Mesenteric fat pad (tissue), 1 donor: ENCODE results near the gene IER3. TPM values are rescaled to one million over a fixed set of nuclear protein-coding genes. Genes with fewer than 3 reads are reported as not detected.
"Not testable (repeated sequence)": the region's sequence is repeated elsewhere in the genome, so short reads cannot be mapped to it uniquely, and the experiment has no call there.

Experiments
- DNase-seq: peaks from one replicate; pipeline ENCODE4 v3.0.0-alpha.2; 2020; ENCODE audit warnings: low spot score
- total RNA-seq: library from RNA; stranded (reverse); fragmentation: NEBNext Ultra II Directional; extraction: Animal tissue kit (Norgen Biotek cat#: 25700); gene quantifications from one replicate; pipeline ENCODE4 v1.2.1, GENCODE V29; 2021
- donor health status: DM: yes; HTN: yes; CAD: no.

IER3 gene
- total RNA-seq, 1 donor from 2014 or later, result 146 TPM

- no peak for DNase-seq
These were observed 18.4 kb downstream of the IER3 start for GRCh38 chr6:30725713-30726505.

- DNase-seq, result no peak
These were observed 19.3 kb downstream of the IER3 start for GRCh38 chr6:30724906-30725667.

DNA sequence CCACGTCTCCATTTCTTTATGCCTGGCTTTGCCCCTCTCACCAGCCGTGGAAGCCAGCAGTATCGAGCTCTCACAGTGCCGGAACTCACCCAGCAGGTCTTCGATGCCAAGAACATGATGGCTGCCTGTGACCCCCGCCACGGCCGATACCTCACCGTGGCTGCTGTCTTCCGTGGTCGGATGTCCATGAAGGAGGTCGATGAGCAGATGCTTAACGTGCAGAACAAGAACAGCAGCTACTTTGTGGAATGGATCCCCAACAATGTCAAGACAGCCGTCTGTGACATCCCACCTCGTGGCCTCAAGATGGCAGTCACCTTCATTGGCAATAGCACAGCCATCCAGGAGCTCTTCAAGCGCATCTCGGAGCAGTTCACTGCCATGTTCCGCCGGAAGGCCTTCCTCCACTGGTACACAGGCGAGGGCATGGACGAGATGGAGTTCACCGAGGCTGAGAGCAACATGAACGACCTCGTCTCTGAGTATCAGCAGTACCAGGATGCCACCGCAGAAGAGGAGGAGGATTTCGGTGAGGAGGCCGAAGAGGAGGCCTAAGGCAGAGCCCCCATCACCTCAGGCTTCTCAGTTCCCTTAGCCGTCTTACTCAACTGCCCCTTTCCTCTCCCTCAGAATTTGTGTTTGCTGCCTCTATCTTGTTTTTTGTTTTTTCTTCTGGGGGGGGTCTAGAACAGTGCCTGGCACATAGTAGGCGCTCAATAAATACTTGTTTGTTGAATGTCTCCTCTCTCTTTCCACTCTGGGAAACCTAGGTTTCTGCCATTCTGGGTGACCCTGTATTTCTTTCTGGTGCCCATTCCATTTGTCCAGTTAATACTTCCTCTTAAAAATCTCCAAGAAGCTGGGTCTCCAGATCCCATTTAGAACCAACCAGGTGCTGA is 20.3 kb downstream of the IER3 start:
- not testable (repeated sequence) for DNase-seq

- not testable (repeated sequence) for DNase-seq
These were observed 21.0 kb downstream of the IER3 start for GRCh38 chr6:30723159-30723842.

- DNase-seq, result no peak
These were observed 21.9 kb downstream of the IER3 start for GRCh38 chr6:30722280-30723112.

DNA sequence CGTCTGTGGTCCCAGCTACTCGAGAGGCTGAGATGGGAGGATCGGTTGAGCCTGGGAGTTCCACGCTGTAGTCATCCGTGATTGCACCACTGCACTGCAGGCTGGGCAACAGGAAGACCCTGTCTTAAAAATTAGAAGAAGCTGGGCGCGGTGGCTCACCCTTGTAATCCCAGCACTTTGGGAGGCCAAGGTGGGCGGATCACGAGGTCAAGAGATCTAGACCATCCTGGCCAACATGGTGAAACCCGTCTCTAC is 22.4 kb downstream of the IER3 start:
- DNase-seq, result not testable (repeated sequence)

DNA sequence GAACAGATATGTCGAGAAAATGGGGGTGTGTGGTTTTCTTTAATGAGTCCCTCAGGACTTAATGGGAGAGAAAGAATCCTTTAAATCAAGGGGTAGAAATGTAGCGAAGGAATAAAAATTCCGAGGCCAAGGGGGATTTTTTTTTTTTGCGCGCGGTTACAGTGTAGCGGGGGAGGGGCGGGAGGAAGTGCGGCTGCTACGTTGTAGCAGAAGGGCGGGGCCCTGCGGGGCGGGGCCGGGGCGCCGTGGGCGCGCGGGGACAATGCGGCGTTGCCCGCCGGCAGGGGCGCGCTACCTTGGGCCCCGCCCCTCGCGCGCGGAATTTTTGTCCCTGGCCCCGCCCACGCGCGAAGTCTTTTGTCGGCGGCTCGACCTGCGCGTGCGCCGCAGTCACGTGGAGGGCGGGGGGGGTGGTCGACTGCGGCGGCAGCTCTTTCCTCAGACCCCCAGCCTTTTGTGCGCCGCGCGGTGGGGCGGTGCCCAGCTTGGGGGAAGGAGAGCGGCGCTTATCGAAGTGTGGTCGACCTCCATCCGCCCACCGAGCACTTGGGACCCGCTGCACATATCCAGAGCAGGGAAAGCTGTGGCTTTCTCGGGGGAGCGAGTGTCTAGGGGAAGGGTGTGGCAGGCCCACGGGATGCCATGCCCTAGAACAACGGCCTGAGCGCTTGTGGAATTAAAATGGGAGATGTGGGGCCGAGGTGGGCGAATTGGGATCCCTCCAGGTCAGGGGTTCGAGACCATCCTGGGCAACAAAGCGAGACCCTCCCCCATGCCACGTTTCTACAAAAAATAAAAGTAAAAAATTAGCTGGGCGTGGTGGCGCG is 22.9 kb downstream of the IER3 start:
- DNase-seq, result peak; percentile 97

DNA sequence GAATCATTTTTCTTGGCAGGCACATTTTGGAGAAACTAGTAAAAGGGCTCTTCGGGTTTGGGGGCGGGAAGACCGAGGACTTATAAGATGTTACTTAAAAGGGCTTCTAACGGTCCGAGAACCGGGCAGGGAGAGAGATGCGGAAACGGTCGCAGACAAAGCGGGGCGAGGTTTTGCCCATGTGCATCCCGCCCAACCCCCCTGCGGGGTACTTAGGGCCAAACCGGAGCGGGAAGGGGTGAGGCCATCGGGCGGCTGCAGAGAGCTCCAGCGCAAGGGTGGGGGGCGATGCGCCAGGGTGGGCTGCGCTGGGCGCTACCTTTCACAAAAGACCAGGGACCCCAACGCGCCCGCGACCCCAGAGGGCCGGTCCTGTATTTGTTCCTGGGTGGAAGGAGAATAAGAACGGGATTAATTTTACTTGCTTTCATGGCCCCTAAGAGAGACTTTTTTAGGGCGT is 23.6 kb downstream of the IER3 start:
- DNase-seq, result peak; percentile 93

DNA sequence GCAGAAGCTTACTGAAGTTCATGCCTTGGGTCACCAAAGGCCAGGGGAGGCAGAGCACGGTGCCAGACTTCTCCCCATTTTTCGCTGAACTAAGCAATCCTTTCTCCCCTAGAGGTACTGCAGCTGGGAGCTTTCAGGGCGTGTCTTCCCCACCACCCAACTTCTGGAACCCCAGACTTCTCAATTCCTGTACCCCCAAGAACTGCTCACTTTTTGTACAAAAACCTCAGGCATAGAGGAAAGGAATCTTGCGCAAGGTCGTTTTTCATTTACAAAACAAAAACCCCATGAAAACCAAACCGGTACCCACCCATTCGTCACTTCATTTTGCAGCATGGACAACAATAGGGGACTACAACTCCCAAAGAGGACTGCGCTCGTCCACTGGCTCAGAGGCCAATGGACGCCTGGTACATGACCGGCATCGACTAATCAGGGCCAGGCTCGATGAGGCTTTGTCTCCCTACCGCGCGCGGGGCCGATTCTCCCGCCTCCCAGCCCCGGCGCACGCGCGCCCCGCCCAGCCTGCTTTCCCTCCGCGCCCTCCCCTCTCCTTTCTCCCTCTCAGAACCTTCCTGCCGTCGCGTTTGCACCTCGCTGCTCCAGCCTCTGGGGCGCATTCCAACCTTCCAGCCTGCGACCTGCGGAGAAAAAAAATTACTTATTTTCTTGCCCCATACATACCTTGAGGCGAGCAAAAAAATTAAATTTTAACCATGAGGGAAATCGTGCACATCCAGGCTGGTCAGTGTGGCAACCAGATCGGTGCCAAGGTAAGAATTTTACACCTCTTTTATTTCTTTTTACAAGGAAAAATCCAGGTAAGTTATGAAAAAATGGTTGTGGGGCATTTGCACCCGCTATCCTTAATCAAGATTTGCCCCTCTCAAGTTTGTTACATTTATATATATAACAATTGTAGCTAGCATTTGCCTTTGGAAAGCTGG is 24.3 kb downstream of the IER3 start, which contains the start of gene TUBB:
TUBB (plus strand) TSS at position 562 of the 947 bp plus-strand sequence; CDS start at position 717, 155 bp downstream.
- DNase-seq, result peak; percentile 99

- DNase-seq, result no peak
These were observed 25.0 kb downstream of the IER3 start for GRCh38 chr6:30719356-30719755.

DNA sequence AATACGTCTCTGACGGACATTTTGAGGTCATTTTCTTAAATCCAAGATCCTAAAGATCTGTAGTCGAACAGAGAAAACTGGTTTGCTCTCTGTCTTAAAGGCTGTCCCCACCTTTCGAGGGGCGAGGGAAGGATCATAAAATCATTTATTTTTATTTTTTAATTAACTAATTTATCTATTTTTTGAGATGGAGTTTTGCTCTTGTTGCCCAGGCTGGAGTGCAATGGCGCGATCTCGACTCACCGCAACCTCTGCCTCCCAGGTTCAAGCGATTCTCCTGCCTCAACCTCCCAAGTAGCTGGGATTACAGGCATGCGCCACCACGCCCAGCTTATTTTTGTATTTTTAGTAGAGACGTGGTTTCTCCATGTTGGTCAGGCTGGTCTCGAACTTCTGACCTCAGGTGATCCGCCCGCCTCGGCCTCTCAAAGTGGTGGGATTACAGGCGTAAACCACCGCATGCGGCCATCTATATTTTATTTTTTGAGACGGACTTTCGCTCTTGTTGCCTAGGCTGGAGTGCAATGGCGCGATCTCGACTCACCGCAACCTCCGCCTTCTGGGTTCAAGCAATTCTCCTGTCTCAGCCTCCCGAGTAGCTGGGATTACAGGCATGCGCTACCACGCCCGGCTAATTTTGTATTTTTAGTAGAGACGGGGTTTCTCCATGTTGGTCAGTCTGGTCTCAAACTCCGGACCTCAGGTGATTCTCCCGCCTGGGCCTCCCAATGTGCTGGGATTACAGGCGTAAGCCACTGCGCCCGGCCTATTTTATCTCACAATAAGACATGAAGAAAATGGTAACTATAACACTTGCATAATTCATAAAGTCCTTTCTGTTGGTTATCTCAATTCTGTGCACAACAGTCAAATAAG is 26.3 kb downstream of the IER3 start:
- DNase-seq, result not testable (repeated sequence)

DNA sequence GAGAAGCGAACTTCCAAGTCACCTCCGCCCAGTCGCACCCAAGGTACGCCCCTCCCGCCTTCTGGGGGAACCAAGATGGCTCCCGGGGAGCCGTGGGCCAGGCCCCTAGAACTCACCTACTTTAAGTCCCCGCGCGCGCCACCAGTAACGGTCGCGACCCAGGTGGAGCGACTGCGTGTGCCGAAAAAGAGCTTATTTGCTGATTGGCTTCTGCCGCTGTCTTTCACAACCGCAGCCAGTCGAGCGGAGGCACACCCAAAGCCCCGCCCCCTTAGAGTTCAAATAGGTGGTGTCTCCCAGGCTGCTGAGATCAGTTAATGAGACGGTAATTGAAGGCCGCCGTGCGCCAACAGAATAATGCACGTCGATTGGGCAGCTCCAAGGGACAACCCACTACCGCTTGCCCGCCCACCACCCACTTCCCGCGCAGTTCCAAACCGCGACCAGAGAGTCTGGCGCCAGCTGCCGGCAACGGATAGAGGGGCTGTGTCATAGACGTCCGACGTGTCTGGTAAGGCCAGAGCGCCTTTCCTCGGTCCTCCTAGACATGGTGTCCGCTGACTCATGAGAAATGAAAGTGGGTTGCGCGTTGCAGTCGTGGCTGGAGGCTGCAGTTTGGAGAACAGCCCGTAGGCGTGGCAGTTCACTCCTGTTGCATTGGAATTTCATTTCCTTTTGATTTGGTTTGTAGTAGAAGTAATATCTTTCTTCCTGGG is 27.1 kb downstream of the IER3 start, which contains the start of gene MDC1:
MDC1 (minus strand) TSS at position 153 of the 716 bp plus-strand sequence. CDS start 2,106 bp downstream, outside the sequence.
- DNase-seq, result peak; percentile 100

DNA sequence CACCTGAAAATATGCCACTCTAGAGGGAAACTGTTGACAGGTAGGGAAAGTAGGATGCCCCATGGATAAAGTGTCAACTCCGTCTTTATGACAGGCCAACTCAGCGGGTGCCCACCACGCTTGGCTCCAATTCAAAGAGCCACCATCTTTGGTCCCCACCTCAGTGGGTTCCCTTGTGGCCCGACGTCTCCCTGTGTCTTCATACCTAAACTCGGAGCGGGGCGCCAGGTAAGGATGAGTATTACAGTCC is 27.5 kb downstream of the IER3 start:
- DNase-seq, result no peak

- DNase-seq, result no peak
These were observed 30.1 kb downstream of the IER3 start for GRCh38 chr6:30714263-30714662.

DNA sequence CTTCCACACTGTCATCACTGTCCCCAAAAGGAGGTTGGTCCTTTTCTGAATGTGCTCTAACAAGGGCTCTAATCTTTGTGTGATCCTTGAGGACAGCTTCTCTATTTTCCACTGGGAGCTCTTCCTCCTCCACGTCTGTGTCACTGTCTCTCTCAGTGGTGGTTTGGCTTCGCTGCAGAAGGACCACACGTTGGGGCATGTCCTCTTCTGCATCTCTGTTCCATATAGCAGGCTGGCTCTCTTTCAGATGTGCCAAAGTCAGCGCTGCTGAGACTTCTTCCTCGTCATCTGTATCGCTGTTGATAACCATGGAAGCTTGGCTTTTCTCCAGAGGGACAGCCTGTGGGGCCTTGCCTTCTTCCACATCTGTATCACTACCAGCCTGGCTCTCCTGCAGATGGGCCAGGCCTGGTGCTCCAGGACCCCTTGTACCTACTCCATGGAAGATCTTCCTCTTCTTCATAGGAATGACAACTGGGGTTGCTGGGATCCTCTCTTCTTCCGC is 31.9 kb downstream of the IER3 start:
- DNase-seq, result no peak

GRCh38 chr6:30711758-30712380 is 32.5 kb downstream of the IER3 start:
- no peak for DNase-seq
